H1 (cell line): ENCODE measurements around the gene CREBBP. TPM values are rescaled to one million over a fixed set of nuclear protein-coding genes. Genes with fewer than 3 reads are reported as not detected.

Source experiments
- CTCF ChIA-PET: fragments of 300-600 bp; sonication (Branson Sonifier 250); formaldehyde crosslinking; loops from one replicate; lab custom pipeline; 2021; ENCODE audit not compliant: partially characterized antibody; lab: Charles Lee
- POLR2A ChIA-PET: fragments of 300-600 bp; sonication (Branson Sonifier 250); formaldehyde crosslinking; loops from one replicate; lab custom pipeline; 2021; ENCODE audit warnings: inconsistent platforms; ENCODE audit not compliant: partially characterized antibody; lab: Charles Lee
- DNase-seq, 2 experiments: peaks; one replicate each; pipeline versions ENCODE4 v3.0.0 to v3.0.0-alpha.2; 2010 to 2022; ENCODE audit warnings: low spot score in 2 of 2, low read depth in 1 of 2, mixed read lengths in 1 of 2
- FAIRE-seq: peaks from 2 replicates; lab custom pipeline; 2011; peaks lifted over from hg19 to GRCh38; lab: Jason Lieb, UNC
- H2AFZ ChIP-seq: 2 replicates; pipeline ENCODE4 v1.8.1; 2012; ENCODE audit warnings: low read length, inconsistent platforms
- H2AK5ac ChIP-seq: 2 replicates; pipeline ENCODE4 v1.6.1; 2013; ENCODE audit warnings: low read depth, low read length
- H2BK120ac ChIP-seq: replicated peaks from 2 replicates; pipeline ENCODE3; 2013; ENCODE audit warnings: low read depth, low read length, inconsistent platforms
- H2BK12ac ChIP-seq: 2 replicates; pipeline ENCODE4 v1.6.1; 2013; ENCODE audit warnings: low read depth, low read length
- H2BK15ac ChIP-seq: 2 replicates; pipeline ENCODE4 v1.6.1; 2013; ENCODE audit warnings: low read length
- H2BK20ac ChIP-seq: 2 replicates; pipeline ENCODE4 v1.6.1; 2013; ENCODE audit warnings: low read length
- H2BK5ac ChIP-seq: 2 replicates; pipeline ENCODE4 v1.6.1; 2013; ENCODE audit warnings: low read depth, low read length
- H3K14ac ChIP-seq: 2 replicates; pipeline ENCODE4 v1.6.1; 2013; ENCODE audit warnings: inconsistent platforms; ENCODE audit not compliant: insufficient read length
- H3K18ac ChIP-seq: 2 replicates; pipeline ENCODE4 v1.6.1; 2013; ENCODE audit warnings: low read length; ENCODE audit errors: extremely low read depth
- H3K23ac ChIP-seq: 2 replicates; pipeline ENCODE4 v1.6.1; 2013; ENCODE audit warnings: inconsistent platforms; ENCODE audit not compliant: insufficient read length
- H3K23me2 ChIP-seq: 2 replicates; pipeline ENCODE4 v1.6.1; 2013; ENCODE audit warnings: low read depth, low read length
- H3K27ac ChIP-seq: 2 replicates; pipeline ENCODE4 v1.6.1; 2011; ENCODE audit warnings: low read depth, low read length, inconsistent platforms
- H3K27me3 ChIP-seq, 4 experiments: replicated peaks in 1 of 4; 1 replicate in 1 of 4; 2 replicates in 3 of 4; pipeline versions ENCODE4 v1.6.1 to v1.8.1; 2011 to 2013; ENCODE audit warnings: low read length in 3 of 4, mild to moderate bottlenecking in 3 of 4, inconsistent platforms in 2 of 4, mixed read lengths in 2 of 4, moderate library complexity in 1 of 4; ENCODE audit not compliant: control insufficient read depth in 3 of 4, insufficient read depth in 3 of 4; ENCODE audit errors: extremely low read depth in 1 of 4
- H3K36me3 ChIP-seq, 4 experiments: 2 replicates each; pipeline versions ENCODE4 v1.6.1 to v1.8.1; 2011 to 2013; ENCODE audit warnings: mild to moderate bottlenecking in 4 of 4, low read length in 3 of 4, moderate library complexity in 2 of 4, control low read depth in 1 of 4, inconsistent platforms in 1 of 4; ENCODE audit not compliant: insufficient read depth in 4 of 4, control insufficient read depth in 2 of 4
- H3K4ac ChIP-seq: replicated peaks from 2 replicates; pipeline ENCODE3; 2013; ENCODE audit warnings: low read length, low read depth, mixed read lengths, inconsistent platforms; ENCODE audit not compliant: insufficient read length
- H3K4me1 ChIP-seq, 4 experiments: replicated peaks in 1 of 4; 1 replicate in 1 of 4; 2 replicates in 3 of 4; pipeline versions ENCODE4 v1.6.1 to v1.8.1; 2011 to 2013; ENCODE audit warnings: low read length in 3 of 4, inconsistent platforms in 2 of 4, mixed read lengths in 1 of 4; ENCODE audit not compliant: insufficient read depth in 4 of 4, control insufficient read depth in 3 of 4
- H3K4me2 ChIP-seq, 2 experiments: 2 replicates each; pipeline versions ENCODE4 v1.6.1 to v1.8.1; 2011 to 2013; ENCODE audit warnings: low read depth in 2 of 2, low read length in 2 of 2, control low read depth in 1 of 2, inconsistent platforms in 1 of 2, mild to moderate bottlenecking in 1 of 2; ENCODE audit not compliant: insufficient read depth in 1 of 2
- H3K4me3 ChIP-seq, 4 experiments: fragments of 200-600, 300-600 bp in 1 of 4; sonication (generic), shearing (Covaris generic), sonication (Bioruptor Twin) in 1 of 4; 2 replicates each; pipeline versions ENCODE4 v1.5.1 to v1.8.1; 2011 to 2016; ENCODE audit warnings: low read length in 4 of 4, low read depth in 3 of 4, control low read depth in 2 of 4, inconsistent platforms in 2 of 4, mild to moderate bottlenecking in 2 of 4, mixed read lengths in 1 of 4, moderate library complexity in 1 of 4; ENCODE audit not compliant: insufficient read depth in 2 of 4; ENCODE audit errors: extremely low read depth in 1 of 4
- H3K56ac ChIP-seq: replicated peaks from 2 replicates; pipeline ENCODE3; 2013; ENCODE audit warnings: low read depth, mild to moderate bottlenecking, mixed read lengths, low read length, inconsistent platforms; ENCODE audit not compliant: insufficient read length
- H3K79me1 ChIP-seq: 2 replicates; pipeline ENCODE4 v1.6.1; 2013; ENCODE audit warnings: low read depth, low read length, control low read depth
- H3K79me2 ChIP-seq, 2 experiments: 2 replicates each; pipeline versions ENCODE4 v1.6.1 to v1.8.1; 2012 to 2013; ENCODE audit warnings: low read length in 2 of 2, mild to moderate bottlenecking in 2 of 2, inconsistent platforms in 1 of 2; ENCODE audit not compliant: insufficient read depth in 2 of 2, control insufficient read depth in 1 of 2
- H3K9ac ChIP-seq, 4 experiments: replicated peaks in 1 of 4; 1 replicate in 1 of 4; 2 replicates in 3 of 4; pipeline versions ENCODE4 v1.6.1 to v1.8.1; 2011 to 2013; ENCODE audit warnings: low read depth in 3 of 4, low read length in 3 of 4, control low read depth in 2 of 4, mild to moderate bottlenecking in 2 of 4, moderate library complexity in 2 of 4, inconsistent platforms in 1 of 4; ENCODE audit errors: extremely low read depth in 1 of 4
- H3K9me3 ChIP-seq, 2 experiments: 2 replicates each; pipeline versions ENCODE4 v1.6.1 to v1.8.1; 2012 to 2013; ENCODE audit warnings: mild to moderate bottlenecking in 2 of 2, moderate library complexity in 2 of 2, control low read depth in 1 of 2, inconsistent platforms in 1 of 2, low read depth in 1 of 2, low read length in 1 of 2, mixed read lengths in 1 of 2; ENCODE audit not compliant: insufficient read depth in 2 of 2
- H4K20me1 ChIP-seq, 2 experiments: replicated peaks in 1 of 2; 2 replicates each; pipeline versions ENCODE3 to v1.8.1; 2011 to 2013; ENCODE audit warnings: inconsistent platforms in 2 of 2, low read length in 2 of 2, mild to moderate bottlenecking in 1 of 2; ENCODE audit not compliant: insufficient read depth in 2 of 2, control insufficient read depth in 1 of 2
- H4K5ac ChIP-seq: 2 replicates; pipeline ENCODE4 v1.6.1; 2013; ENCODE audit warnings: low read length, low read depth, mixed read lengths, inconsistent platforms; ENCODE audit not compliant: insufficient read length
- H4K8ac ChIP-seq: 2 replicates; pipeline ENCODE4 v1.8.0; 2013; ENCODE audit warnings: mild to moderate bottlenecking, moderate library complexity, low read length, inconsistent platforms; ENCODE audit not compliant: insufficient read depth; ENCODE audit errors: extremely low read depth
- H4K91ac ChIP-seq: replicated peaks from 2 replicates; pipeline ENCODE3; 2013; ENCODE audit warnings: low read length, mixed read lengths, inconsistent platforms; ENCODE audit not compliant: insufficient read length
- WGBS, 2 experiments: shearing (Covaris generic) in 1 of 2; methylation state at CpG; one replicate each; pipeline versions ENCODE4 v1.1.6 to v1.1.7; 2013 to 2015; ENCODE audit warnings: low lambda C conversion rate in 2 of 2, mixed read lengths in 2 of 2, inconsistent platforms in 1 of 2, low coverage in 1 of 2, missing lambda C conversion rate in 1 of 2; ENCODE audit not compliant: insufficient replicate concordance in 2 of 2, insufficient coverage in 1 of 2, insufficient read length in 1 of 2; ENCODE audit errors: extremely low coverage in 1 of 2, missing lambda C conversion rate in 1 of 2; 5-methylcytosine and 5-hydroxymethylcytosine counted together
- polyA plus RNA-seq, 7 experiments: library from polyadenylated mRNA; depleted of rRNA in 3 of 7; stranded (reverse) in 5 of 7; unstranded in 2 of 7; fragments of >200 nt in 5 of 7; fragments of 200-250 nt in 2 of 7; gene quantifications; 1 replicate in 5 of 7; 2 replicates in 1 of 7; 4 replicates in 1 of 7; pipeline versions ENCODE4 v1.2.1 to v1.2.3, GENCODE V29; 2011 to 2013; ENCODE audit warnings: missing spikeins in 2 of 7, mixed read lengths in 2 of 7
- total RNA-seq: library from RNA; stranded (reverse); fragmentation: NEBNext Ultra II Directional; extraction: Animal tissue kit (Norgen Biotek cat#: 25700); gene quantifications from 2 replicates; pipeline ENCODE4 v1.2.1, GENCODE V29; 2021

Gene CREBBP
- total and polyA plus RNA-seq, 2 of the 8 experiments (the other 6 are each of a cell fraction or from before 2014, with no cell fraction given), result 10.0 to 60.1 TPM

GRCh38 chr16:3878610-3879009 is 1.9 kb downstream of the CREBBP start:
- no peak overlapping the region for H2AFZ ChIP-seq
- peak overlapping the region; percentile 6 to 87 (median 80); a peak in 5 of 8 replicates for H3K4me3 ChIP-seq
- WGBS, 2 experiments, result 90% methylated on average over 8 of the region's 8 CpGs; no CpG with 5 or more reads in 1 of the 2 experiments
- H2BK5ac ChIP-seq, result no peak overlapping the region
- H2BK120ac ChIP-seq, result no peak overlapping the region
- H3K56ac ChIP-seq, result no peak overlapping the region
- no peaks in the 10 kb centered on the region; a peak in 1 of 7 replicates for H3K27me3 ChIP-seq
- H4K20me1 ChIP-seq, result peaks cover 46% of the 10 kb centered on the region in 2 experiments
- no peak for FAIRE-seq
- no peak overlapping the region for H3K27ac ChIP-seq
- ChIA-PET POLR2A (interaction anchor here (0.6 to 2.2 kb wide), 11 partner anchors 8 to 383 kb away, joined by 3 to 6 read pairs (median 4); partner anchors contain the start of gene TRAP1), CTCF (interaction anchor here (1.0 to 1.2 kb wide), 2 partner anchors 55 to 375 kb away, joined by 3 read pairs; no protein-coding TSS in a partner anchor)
- no peak overlapping the region for H2BK12ac ChIP-seq
- H4K5ac ChIP-seq, result no peak overlapping the region
- H3K4me1 ChIP-seq, result peaks cover 4 to 13% (median 7%) of the 10 kb centered on the region in 4 experiments
- H3K36me3 ChIP-seq, result peaks cover 0 to 4% (median 0%) of the 10 kb centered on the region in 4 experiments; a peak in 1 of 8 replicates
- H3K79me1 ChIP-seq, result peaks cover 17% of the 10 kb centered on the region
- no peak overlapping the region; a peak in 1 of 7 replicates for H3K9ac ChIP-seq
- H3K4ac ChIP-seq, result no peak overlapping the region
- no peak for DNase-seq
- no peak overlapping the region for H2BK20ac ChIP-seq
- peak overlapping the region; percentile 94 to 99 for H3K4me2 ChIP-seq
- no peaks in the 10 kb centered on the region for H3K9me3 ChIP-seq
- no peak overlapping the region for H3K18ac ChIP-seq
- H4K8ac ChIP-seq, result no peak overlapping the region
- no peak overlapping the region for H3K23ac ChIP-seq
- H2BK15ac ChIP-seq, result no peak overlapping the region
- no peak overlapping the region for H3K14ac ChIP-seq
- H3K23me2 ChIP-seq, result peaks cover 11% of the 10 kb centered on the region
- no peak overlapping the region for H2AK5ac ChIP-seq
- no peak overlapping the region for H4K91ac ChIP-seq
- H3K79me2 ChIP-seq, result peaks cover 35 to 59% of the 10 kb centered on the region in 2 experiments
